H1 (cell line): ENCODE measurements around the gene NME7. TPM values are rescaled to one million over a fixed set of nuclear protein-coding genes. Genes with fewer than 3 reads are reported as not detected.

Experiments used
- CBX8 ChIP-seq: fragments of 300-800, 300-1000 bp; sonication (generic); IDR thresholded peaks from 2 replicates; pipeline ENCODE4 v1.7.1; 2016; ENCODE audit warnings: low read depth, low read length, borderline replicate concordance
- E2F6 ChIP-seq: IDR thresholded peaks from 2 replicates; pipeline ENCODE4 v1.6.1; 2012; ENCODE audit warnings: inconsistent platforms
- EP300 ChIP-seq, 2 experiments: IDR thresholded peaks; 1 replicate in 1 of 2; 2 replicates in 1 of 2; pipeline ENCODE4 v1.6.1; 2011 to 2012; ENCODE audit warnings: low read depth in 2 of 2, low read length in 2 of 2, mild to moderate bottlenecking in 2 of 2, borderline replicate concordance in 1 of 2, inconsistent platforms in 1 of 2, moderate library complexity in 1 of 2
- KDM4A ChIP-seq: IDR thresholded peaks from one replicate; pipeline ENCODE4 v1.7.1; 2012; ENCODE audit warnings: low read depth, mild to moderate bottlenecking, moderate library complexity, low read length, inconsistent platforms; ENCODE audit not compliant: severe bottlenecking
- TAF1 ChIP-seq: IDR thresholded peaks from 2 replicates; pipeline ENCODE4 v1.6.1; 2011; ENCODE audit warnings: mild to moderate bottlenecking, low read depth, low read length
- polyA plus RNA-seq, 7 experiments: library from polyadenylated mRNA; depleted of rRNA in 3 of 7; stranded (reverse) in 5 of 7; unstranded in 2 of 7; fragments of >200 nt in 5 of 7; fragments of 200-250 nt in 2 of 7; gene quantifications; 1 replicate in 5 of 7; 2 replicates in 1 of 7; 4 replicates in 1 of 7; pipeline versions ENCODE4 v1.2.1 to v1.2.3, GENCODE V29; 2011 to 2013; ENCODE audit warnings: missing spikeins in 2 of 7, mixed read lengths in 2 of 7
- total RNA-seq: library from RNA; stranded (reverse); fragmentation: NEBNext Ultra II Directional; extraction: Animal tissue kit (Norgen Biotek cat#: 25700); gene quantifications from 2 replicates; pipeline ENCODE4 v1.2.1, GENCODE V29; 2021

NME7 gene
- total and polyA plus RNA-seq, 2 of the 8 experiments (the other 6 are each of a cell fraction or from before 2014, with no cell fraction given) = 11.6 to 28.5 TPM

- TF ChIP-seq TAF1 (no peak), EP300 (IDR thresholded peaks at IDR 0.05; ENCODE audit: borderline replicate concordance in 1 of 2, low read depth in 2 of 2, low read length in 2 of 2) (no peak), KDM4A (no peak), CBX8 (no peak), E2F6 (no peak)
Measured at GRCh38 chr1:169156580-169156979, 211.0 kb downstream of the NME7 start (continued).
